HG02623 (cell line): ENCODE measurements around the gene BAG5.
"Not testable (repeated sequence)": the region's sequence is repeated elsewhere in the genome, so short reads cannot be mapped to it uniquely, and the experiment has no call there.

Source experiments
- ATAC-seq: cut with Tn5 transposase; IDR thresholded peaks from one replicate; pipeline ENCODE4 v1.9.1; 2021; ENCODE audit warnings: moderate library complexity; ENCODE audit not compliant: unreplicated experiment

The BAG5 gene, protein sequence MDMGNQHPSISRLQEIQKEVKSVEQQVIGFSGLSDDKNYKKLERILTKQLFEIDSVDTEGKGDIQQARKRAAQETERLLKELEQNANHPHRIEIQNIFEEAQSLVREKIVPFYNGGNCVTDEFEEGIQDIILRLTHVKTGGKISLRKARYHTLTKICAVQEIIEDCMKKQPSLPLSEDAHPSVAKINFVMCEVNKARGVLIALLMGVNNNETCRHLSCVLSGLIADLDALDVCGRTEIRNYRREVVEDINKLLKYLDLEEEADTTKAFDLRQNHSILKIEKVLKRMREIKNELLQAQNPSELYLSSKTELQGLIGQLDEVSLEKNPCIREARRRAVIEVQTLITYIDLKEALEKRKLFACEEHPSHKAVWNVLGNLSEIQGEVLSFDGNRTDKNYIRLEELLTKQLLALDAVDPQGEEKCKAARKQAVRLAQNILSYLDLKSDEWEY

DNA sequence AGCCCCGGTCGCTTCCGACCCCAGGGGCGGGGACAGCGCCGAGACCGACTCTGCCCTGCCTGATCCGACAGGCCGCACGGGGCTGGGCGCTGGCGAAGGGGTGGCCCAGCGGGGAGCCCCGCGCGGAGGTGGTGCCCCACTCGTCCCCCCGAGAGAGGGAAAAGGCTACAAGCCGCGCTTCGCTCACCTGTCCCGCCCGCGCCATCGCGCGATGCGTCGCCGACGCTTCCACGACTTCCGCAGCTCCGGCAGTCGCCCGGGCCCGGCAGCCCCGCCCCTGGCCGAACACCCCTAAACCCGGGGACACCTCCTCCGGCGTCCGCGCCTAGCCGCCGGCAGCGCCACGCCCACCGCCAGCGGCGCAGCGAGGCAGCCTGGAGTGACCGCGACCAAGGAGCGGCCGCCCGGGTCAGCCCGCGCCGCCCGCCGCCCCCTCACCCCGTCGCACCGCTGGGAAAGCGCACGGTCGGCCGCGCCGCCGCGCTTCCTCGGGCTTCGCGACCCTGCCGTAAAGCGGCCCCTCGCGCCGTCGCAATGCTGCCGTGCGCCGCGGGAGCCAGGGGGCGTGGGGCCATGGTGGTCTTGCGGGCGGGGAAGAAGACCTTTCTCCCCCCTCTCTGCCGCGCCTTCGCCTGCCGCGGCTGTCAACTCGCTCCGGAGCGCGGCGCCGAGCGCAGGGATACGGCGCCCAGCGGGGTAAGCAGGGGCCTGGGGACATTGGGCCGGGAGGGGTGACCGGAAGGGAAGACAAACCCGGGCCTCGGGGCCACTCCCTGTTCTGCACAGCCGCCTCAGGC, at the start of gene BAG5, which contains the start of gene COA8:
BAG5 (minus strand) TSS at position 229 of the 797 bp plus-strand sequence. CDS start 1,493 bp downstream, outside the sequence.
COA8 (plus strand) TSS at position 532 of the 797 bp plus-strand sequence; CDS start at position 574, 42 bp downstream.
- peak; percentile 56 for ATAC-seq

DNA sequence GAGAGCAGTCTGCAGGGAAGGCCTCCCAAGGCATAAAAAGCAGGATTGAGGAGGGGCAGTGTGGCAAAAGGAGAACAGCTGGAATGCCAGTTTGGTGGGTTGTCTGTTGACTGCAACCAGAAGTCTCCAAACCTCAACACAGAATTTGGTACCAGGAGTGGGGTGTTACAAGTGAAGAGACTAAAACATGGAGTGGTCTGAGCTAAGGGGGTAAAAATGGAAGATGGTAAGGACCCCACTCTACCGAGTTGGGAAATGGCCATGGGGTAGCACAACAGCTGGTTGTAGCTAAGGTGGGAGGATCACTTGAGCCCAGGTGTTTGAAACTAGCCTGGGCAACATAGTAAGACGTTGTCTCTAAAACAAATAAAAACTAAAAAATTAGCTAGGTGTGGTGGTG, 48.8 kb upstream of the BAG5 start:
- ATAC-seq, result no peak

DNA sequence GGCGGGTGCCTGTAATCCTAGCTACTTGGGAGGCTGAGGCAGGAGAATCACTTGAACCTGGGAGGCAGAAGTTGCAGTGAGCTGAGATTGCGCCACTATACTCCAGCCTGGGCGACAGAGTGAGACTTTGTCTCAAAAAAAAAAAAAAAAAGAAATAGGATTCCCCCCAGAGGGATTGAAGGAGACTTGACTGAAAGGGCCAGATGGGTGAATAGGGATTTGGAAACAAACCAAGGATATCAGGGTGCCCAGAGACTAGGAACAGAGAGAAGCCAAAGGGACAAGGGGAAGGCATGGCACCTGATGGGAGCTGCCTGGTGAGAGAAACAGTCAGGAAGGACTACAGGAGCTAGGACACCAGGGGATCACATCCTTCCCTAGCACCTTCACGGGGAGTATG, 46.6 kb upstream of the BAG5 start:
- not testable (repeated sequence) for ATAC-seq

DNA sequence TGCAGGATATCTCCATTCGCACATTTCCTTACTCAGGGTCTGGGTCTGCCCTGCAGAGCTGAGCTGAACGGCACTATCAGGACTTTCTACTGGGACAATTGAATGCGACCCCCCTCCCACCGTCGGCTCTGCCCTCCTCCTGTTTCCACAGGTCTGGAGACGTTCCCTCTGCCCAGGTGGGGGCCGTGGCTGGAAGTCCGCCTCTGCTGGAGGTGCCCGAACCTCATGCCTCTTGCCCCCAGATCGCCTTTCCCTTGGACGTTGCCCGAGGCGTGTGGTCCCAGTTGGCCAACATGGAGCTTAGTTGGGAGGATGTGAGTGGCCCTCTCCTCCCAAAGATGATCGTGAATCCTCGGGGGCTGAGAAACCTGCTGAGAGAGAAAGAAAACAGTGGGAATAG, 45.4 kb upstream of the BAG5 start:
- ATAC-seq, result no peak

DNA sequence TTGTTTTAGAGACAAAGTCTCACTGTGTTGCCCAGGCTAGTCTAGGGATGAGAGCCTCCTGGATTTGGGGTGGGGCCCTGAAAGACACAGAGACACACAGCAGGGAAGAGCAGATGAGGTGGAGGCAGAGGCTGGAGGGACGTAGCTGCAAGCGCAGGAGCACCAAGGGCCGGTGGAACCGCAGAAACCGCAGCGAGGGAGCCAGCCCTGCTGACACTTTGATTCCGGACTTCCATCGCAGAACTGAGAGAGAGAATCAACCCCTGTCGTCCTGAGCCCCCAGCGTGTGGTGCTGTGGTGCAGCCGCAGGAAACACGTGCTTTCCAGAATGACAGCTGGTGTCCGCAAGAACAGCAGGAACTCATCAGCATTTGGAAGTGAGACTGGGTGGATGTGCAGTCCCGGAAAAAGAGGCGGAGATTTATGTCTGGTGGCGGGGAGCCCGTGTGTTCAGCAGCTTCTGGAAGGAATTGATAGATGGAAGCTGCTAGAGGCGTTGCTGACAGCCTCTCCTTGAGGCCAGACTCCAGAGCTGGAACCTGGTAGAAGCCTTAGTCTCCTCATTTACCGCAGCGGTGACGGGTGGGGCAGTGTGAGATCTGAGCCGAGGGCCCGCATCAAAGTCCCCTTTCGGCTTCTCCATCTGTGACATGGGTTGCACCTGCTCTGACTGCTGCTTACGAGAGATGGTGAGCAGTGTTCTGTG, 44.7 kb upstream of the BAG5 start:
- ATAC-seq, result peak; percentile 43

DNA sequence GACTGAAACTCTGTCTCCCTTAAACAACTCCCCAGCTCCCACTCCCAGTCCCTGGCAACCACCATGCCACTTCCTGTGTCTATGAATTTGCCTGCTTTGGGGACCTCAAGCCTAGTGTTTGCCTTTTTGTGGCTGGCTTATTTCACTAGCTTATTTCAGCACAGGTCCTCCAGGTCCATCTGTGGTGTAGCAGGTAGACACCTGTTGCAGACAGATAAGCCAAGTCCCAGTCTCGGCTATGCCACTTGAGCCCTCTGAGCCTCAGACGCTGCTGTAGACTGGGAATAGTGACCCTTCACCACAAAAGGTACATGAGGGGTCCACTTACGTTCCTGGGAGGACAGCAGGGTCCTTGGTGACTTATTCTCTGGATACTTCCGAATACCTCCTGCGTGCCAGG, 42.2 kb upstream of the BAG5 start:
- ATAC-seq, result no peak

DNA sequence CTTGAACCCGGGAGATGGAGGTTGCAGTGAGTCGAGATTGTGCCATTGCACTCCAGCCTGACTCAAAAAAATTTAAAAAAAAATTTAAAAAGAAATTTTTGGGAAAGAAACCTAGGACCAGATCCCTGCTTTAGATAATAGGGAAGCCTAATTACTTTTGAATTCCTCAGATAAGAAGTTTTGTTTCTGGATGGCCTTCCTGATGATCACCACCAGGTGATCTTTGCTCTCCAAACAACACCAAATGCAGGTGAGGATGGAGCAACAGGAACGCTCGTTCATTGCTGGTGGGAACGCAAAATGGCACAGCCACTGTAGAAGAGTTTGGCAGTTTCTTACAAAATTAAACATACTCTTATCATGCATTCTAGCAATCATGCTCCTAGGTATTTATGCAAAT, 38.0 kb upstream of the BAG5 start:
- no peak for ATAC-seq

DNA sequence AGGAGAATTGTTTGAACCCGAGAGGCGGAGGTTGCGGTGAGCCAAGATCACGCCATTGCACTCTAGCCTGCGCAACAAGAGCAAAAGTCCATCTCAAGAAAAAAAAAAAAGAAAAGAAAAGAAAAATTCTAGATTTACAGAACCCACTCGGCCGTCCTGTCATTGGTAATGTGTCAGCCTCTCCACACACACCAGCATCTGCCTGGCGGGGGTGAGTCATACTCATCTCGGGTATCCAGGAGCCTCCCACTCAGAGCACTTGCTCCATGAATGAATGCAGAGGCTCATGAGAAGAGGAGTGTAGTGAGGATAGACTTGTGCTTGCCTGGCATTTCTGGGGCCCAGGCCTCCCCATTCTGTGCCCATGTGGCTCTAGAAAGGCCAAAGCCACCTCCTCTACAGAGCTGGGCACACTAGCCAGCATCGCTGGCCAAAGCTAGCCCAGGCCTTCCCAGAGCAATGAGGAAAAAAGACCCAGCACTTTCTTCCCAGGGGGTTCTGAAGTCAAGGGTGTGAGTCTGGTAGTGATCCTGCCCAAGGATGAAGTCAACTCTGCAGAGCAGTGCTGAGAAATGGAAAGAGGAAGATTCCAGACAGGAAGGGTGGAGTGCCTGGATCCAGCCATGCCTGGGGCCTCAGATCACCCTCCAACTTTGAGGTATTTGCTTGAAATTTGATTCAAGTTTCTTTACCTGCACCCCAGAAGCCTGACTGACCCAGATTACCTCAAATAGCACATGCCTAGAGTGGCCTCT, 35.3 kb upstream of the BAG5 start:
- no peak for ATAC-seq

DNA sequence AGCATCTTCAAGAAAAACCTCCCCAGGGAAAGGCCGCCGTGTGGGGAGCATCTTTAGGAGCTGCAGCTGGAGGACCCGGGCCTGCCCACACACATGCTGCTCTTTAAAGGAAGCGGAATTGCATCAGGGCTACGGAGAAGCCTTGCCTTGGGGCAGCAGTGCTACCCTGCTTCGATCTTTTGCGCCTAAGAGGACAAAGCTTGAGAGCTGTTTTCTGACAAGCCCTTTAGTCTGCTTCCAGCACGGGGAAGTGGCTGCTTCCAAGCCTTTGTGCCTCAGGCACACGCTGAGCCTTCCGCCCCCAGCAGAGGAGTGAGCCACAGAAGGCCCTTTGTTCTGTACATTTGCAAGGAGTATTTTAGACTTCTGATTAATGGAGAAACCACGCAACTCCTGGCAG, 31.8 kb upstream of the BAG5 start:
- ATAC-seq, result no peak

DNA sequence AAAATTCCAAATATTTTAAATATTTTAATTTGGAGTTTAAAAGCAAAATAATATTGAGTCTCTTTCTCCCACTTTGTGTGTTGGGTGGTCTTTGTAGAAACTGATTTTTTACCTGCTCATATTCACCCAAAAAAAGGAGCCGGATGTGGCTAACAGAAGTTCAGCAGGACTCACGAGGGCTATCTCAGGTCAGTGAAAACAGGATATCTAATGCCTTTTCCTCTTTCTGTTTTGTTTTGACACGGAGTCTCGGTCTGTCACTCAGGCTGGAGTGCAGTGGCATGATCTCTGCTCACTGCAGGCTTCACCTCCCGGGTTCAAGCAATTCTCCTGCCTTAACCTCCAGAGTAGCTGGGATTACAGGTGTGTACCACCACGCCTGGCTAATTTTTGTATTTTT, 31.1 kb upstream of the BAG5 start:
- peak; percentile 50 for ATAC-seq

DNA sequence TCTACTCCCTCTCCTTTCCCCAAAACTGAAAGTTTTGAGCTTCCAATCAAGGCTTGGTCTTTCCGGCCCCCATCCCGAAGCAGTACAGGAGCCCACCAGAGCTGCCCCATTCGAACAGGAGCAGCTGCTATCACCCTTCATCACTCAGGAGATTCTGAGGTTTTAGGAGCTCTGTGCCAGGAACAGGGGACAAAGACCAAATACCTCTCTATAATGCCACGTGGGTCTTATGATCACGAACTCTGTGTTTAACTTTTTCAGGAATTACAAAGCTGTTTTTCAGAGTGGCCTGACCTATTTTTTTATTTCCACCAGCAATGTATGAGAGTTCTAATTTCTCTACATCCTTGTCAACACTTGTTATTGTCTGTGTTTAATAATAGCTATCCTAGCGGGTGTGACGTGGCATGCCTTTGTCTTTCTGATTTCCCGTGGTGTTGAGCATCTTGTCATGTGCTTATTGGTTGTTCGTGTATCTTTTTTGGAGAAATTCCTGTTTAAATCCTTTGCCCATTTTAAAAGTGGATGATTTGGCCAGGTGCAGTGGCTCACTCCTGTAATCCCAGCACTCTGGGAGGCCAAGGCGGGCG, 22.0 kb upstream of the BAG5 start:
- ATAC-seq, result no peak

DNA sequence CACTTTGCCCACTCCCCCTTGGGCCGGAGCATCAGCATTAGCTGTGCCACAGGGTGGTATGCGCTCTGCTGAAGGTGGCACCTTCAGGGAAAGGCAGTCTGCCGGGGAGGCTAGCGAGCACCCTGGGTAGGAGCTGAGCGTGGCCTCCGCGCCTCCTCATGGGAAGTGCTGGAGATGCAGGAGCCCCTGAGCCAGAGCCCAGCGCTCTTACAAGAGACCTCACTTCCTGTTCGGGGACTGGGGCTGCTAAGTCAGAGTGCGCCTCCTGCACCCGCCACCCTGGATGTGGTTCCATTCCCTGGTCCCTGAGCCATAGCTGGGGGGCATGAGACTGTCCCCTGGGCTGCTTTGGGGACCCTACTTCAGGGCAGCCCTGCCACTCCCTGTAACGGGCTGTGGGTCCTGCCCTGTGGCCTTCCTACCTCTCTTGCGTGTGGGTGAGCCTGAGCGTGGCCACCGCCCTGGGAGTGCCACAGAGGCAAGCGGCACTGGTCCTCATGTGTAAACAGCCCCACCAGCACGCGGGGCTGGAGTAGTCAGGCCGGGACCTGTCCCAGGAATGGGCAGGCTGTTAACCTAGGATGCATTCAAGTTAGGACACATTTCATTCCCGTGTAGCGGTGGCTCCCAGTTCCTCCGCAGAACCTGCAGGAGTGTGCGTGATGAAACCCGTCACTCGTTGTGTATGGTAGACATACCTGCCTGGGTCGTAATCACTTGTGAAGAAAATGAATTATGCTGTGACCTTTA, 19.7 kb upstream of the BAG5 start:
- ATAC-seq, result no peak

DNA sequence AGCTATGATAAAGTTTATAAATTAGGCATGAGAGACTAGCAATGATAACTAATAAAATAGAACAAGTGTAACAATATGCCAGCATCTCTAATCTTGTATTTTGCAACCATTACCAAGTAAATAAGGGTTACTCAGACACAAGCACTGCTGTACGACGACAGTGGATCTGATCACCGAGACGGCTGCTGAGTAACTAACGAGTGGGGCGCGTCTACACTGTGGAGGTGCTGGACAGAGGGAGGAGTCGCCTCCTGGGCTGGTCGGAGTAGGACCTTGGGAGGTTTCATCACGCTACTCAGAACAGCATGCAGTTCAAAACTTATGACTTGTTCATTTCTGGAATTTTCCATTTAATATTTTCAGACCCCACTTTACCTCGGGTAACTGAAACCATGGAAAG, 18.7 kb upstream of the BAG5 start:
- ATAC-seq, result no peak

DNA sequence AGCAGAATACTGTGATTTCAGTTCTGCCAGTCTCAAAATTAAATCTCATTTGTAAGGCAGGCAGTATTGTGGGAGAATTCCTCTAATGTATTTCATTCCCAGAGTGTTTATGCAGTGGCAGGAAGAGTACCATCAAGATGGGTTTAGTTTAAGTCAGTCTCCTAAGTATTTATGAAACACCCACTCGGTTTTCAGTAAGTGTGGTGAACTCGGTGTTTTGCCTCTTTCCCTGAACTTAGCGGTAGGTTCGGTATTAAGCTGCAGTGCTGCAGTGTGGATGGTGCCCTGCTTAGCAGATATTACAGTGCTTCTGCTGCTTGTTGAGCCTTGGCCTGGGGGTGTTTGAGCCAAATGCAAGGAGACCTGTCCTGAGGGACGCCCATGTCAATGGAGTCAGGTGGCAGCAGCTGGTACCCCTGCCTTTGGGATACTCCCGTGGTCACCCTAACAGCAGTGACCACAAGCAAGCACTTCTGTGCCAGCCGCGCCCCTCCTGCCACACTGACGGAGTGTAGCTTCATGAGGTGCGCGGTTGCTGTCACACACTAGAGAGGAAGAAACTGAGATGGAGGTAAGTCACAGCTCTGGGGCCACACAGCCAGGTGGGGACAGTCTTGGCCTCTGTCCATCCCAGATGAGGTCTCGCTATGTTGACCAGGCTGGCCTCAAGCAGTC, 16.1 kb upstream of the BAG5 start:
- ATAC-seq, result no peak

DNA sequence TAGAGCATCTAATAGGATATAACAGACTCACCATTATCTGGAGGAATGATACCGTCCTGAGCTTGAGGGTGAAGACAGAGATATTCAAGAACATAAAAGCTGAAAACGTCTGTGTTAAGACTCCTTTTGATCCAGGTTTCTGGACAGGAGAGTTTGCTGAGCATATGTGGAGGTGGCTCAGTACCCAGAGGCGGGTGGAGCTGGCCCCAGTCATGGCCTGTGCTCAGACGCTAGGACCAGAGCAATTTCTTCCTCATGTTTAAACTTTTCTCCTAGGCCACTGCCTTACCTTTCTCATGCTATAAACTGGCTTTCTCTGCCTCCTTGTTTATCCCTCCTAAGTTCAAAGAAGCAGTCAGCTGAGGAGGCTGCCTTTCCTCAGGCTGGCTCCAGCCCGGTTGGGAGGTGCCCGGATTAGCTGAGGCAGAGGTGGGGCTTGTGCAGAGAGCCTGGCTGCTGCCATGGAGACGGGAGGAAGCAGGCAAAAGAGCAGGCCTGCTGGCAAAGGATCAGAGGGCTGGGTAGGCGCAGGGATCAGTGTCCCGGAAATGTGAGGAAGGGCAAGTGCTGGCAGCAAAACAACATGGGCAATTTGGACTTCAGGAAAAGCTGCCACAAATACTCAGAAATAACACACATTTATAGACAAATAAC, 14.0 kb upstream of the BAG5 start:
- no peak for ATAC-seq

DNA sequence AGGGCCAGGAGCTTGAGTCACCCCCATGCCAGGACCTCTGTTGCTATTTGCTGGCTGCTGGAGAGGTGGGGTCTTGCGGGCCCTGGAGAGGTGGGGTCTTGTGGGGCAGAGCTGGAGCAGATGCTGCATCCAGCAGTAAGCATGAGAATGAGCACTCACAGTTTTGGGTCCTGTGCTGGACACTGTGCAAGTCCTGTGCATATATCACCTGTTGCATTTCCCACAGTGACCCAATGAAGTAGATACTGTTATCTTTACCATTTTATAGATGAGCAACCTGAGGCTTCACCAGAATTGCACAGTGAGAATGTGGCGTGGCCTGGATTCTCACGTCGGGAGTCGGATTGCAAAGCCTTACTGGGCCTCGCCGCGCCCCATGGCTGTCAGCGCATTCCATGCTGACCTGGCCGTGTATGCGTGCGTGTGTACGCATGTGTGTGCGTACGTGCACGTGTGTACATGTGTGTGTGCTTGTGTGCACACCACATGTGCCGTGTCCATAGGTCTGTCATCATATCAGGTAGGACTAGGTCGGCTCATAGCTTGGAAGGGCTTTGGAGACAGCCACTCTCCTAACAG, 12.3 kb upstream of the BAG5 start:
- ATAC-seq, result no peak

DNA sequence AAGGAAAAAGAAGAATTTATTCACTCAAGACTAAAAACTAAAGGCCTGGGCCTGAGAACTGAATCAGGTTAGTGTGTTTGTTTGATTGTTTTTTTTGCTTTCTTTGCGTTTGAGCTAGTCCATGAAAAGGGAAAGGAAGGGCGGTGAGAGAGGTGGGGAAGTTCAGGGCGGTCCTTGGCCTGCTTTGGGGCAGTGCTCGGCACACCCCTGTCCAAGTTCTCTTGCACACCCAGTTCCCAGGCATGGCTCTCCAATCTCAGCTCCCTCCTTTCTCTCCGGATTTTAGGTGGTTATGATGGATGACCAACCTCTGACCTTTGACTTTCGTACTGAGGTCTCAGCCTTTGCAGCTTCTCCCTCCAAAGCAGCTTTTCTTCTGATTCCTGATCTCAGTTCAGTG, 11.6 kb upstream of the BAG5 start:
- no peak for ATAC-seq

DNA sequence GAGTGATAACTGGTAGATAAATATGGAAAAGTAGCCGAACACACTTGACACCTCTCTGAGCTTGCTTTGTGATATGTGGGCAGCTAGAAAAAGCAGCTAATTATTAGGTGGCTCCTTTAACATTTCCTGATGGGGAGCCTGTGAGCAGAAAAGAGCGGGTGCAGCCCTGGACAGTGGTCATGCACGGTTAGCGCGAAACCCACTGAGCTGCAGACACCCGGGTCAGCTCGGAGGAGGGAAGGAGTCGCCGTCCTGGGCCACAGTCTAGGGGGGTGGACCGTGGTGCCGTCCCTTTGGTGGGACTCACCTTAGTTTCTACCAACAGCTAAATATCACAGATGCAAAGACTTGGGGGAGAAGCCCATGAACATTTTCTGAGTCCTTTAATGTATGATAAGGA, 7.0 kb upstream of the BAG5 start:
- no peak for ATAC-seq
